K562 (cell line): Measurements from ENCODE around the gene DHCR24.

Experiments
- BHLHE40 ChIP-seq: IDR thresholded peaks from 2 replicates; pipeline ENCODE4 v1.6.1; 2011; ENCODE audit warnings: low read length, improper control_type of control experiment
- FOXK1 ChIP-seq: sonication (generic); formaldehyde crosslinking; IDR thresholded peaks from 2 replicates; pipeline ENCODE4 v1.8.0; 2022; ENCODE audit warnings: missing genetic modification reagents, mild to moderate bottlenecking, borderline replicate concordance
- GTF2E2 ChIP-seq: fragments of 200-800 bp; sonication (Bioruptor generic); IDR thresholded peaks from 2 replicates; pipeline ENCODE4 v1.6.1; 2016; ENCODE audit warnings: missing genetic modification characterization, missing compliant biosample characterization
- KAT8 ChIP-seq: fragments of 450-650 bp; IDR thresholded peaks from 2 replicates; pipeline ENCODE4 v1.6.1; 2016; ENCODE audit warnings: low read depth, mild to moderate bottlenecking
- POLR2AphosphoS2 ChIP-seq: IDR thresholded peaks from 2 replicates; pipeline ENCODE4 v1.6.1; 2012; ENCODE audit warnings: low read length, improper control_type of control experiment
- ZSCAN29 ChIP-seq: fragments of 450-650 bp; IDR thresholded peaks from 2 replicates; pipeline ENCODE4 v1.6.1; 2017

GRCh38 chr1:54834007-54834541 is 52.9 kb downstream of the DHCR24 start:
- no peak for TF ChIP-seq POLR2AphosphoS2
- no peak for TF ChIP-seq ZSCAN29
- no peak for TF ChIP-seq KAT8
- TF ChIP-seq BHLHE40, result no peak
- TF ChIP-seq GTF2E2, result no peak
- no peak for TF ChIP-seq FOXK1
